Stomach (tissue), 4 donors: ENCODE data around the gene ZNF140.

Experiments
- CTCF ChIP-seq, 7 experiments: fragments of 450-650 bp in 4 of 7; fragments of 200-600 bp in 3 of 7; sonication (generic) in 3 of 7; IDR thresholded peaks; one replicate each; pipeline ENCODE4 v1.5.1; 2016 to 2019; ENCODE audit warnings: antibody characterized with exemption in 7 of 7, control low read depth in 2 of 7, mild to moderate bottlenecking in 1 of 7
- POLR2A ChIP-seq, 4 donors: fragments of 450-650 bp; IDR thresholded peaks; one replicate each; pipeline ENCODE4 v1.6.1; 2016; ENCODE audit warnings: antibody characterized with exemption in 4 of 4, control low read depth in 2 of 4, mild to moderate bottlenecking in 1 of 4, moderate library complexity in 1 of 4
- POLR2AphosphoS5 ChIP-seq, 3 donors: sonication (generic); formaldehyde crosslinking; IDR thresholded peaks; one replicate each; pipeline ENCODE4 v1.6.1; 2016; ENCODE audit warnings: antibody characterized with exemption in 3 of 3

- TF ChIP-seq CTCF (IDR thresholded peaks at IDR 0.05) (no peak), POLR2A (IDR thresholded peaks at IDR 0.05) (no peak), POLR2AphosphoS5 (IDR thresholded peaks at IDR 0.05) (no peak)
These were observed 48.8 kb downstream of the ZNF140 start for GRCh38 chr12:133129368-133130037.
